GM18511 (cell line): ENCODE data around the gene FRMPD1.
"Not testable (repeated sequence)": the region's sequence is repeated elsewhere in the genome, so short reads cannot be mapped to it uniquely, and the experiment has no call there.

Experiments used
- ATAC-seq: cut with Tn5 transposase; IDR thresholded peaks from one replicate; pipeline ENCODE4 v1.9.1; 2021; ENCODE audit warnings: mild to moderate bottlenecking, moderate library complexity; ENCODE audit not compliant: unreplicated experiment

FRMPD1 gene, protein sequence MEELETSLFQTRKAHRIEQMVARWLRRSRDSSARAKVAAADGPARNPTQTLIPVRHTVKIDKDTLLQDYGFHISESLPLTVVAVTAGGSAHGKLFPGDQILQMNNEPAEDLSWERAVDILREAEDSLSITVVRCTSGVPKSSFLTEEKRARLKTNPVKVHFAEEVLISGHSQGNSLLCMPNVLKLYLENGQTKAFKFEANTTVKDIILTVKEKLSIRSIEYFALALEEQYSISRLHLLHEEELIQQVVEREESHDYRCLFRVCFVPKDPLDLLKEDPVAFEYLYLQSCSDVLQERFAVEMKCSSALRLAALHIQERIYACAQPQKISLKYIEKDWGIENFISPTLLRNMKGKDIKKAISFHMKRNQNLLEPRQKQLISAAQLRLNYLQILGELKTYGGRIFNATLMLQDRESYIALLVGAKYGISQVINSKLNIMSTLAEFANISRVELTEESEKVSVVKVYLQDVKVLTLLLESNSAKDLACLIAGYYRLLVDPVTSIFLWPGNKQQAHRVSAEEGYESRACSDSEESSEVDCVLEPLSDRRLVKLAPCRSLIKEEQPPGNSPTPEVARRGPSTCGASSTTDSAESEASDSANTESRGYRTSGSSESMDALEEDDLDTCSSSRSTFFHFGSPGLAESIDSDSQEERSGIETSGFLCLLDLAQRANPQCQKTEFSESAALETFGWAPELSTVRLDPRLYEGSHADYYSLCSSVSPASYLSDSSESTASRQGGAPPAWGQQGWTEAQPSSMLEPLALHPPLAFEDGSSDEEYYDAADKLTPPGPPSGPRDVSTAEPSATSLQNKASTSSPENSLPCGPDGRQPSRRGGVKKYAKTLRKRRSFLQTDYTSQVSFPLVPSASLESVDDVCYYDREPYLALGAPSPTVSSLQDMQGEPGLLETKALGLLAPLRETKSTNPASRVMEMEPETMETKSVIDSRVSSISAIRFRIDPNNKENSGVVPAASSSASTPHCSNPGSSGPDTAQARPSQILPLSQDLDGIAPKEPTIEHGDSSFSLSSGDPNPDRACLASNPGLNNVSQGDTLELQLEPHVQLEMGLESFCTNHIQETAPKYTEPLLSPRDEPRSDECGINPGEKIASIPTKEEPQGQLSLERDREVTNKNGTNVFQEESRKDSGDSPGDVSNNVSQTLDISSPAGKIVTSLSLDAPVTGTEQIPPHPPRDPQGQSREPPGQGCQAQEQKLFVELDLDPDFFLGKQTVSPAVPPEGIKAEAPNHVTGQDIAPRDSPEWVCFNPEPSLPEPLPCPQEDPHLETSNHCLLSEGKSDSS (N-terminal part only)

GRCh38 chr9:37650873-37651768 lies at the start of gene FRMPD1:
FRMPD1 (plus strand) TSS chr9:37650954; CDS start chr9:37692642, 41,688 bp downstream.
- ATAC-seq: peak; percentile 91

- ATAC-seq: not testable (repeated sequence)
Measured at GRCh38 chr9:37602061-37602460, 48.7 kb upstream of the FRMPD1 start.

GRCh38 chr9:37602817-37603216 lies 47.9 kb upstream of the FRMPD1 start:
- no peak for ATAC-seq

GRCh38 chr9:37604296-37604695 lies 46.5 kb upstream of the FRMPD1 start:
- no peak for ATAC-seq

DNA sequence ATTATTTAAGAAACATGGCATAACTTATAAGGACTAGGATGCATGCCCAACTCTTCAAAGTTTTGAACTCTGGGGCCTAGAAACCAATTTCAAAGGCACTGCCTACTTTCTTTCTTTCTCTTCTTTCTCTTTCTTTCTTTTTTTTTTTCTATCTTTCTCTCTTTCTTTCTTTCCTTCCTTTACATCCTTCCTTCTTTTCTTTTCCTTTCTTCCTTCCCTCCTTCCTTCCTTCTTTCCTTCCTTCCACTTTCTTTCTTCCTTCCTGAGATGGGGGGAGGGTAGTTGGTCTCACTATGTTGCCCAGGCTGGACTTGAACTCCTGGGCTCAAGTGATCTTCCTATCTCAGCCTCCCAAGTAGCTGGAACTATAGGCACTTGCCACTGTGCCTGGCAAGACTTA lies 42.5 kb upstream of the FRMPD1 start:
- no peak for ATAC-seq

DNA sequence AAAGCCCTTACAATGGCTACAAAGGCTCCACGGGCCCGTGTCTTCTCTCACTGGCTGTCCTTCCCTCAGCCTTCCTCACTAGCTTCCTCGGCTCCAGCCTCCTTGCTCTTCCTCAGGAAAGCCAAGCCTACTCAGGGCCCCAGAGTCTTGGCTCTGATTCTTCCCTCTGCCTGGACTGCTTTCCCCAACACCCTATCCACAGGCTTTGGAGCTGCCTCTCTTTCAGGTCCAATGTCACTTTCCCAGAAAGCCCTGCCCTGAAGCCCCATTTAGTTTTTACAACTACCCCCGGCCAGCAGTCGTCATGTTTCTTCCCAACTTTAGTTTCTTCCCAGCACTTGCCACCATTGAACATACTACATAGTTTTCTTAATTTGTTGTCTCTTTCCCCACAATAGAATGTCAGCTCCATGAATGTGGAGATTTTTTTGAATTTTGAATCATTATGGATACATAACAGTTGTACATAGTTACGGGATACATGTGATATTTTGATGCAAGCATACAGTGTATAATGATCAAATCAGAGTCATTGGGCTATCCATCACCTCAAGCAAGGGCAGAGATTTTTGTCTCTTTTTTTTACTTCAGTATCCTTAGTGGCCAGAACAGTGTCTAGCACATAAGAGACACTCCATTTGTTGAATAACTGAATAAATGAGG lies 40.9 kb upstream of the FRMPD1 start:
- no peak for ATAC-seq

DNA sequence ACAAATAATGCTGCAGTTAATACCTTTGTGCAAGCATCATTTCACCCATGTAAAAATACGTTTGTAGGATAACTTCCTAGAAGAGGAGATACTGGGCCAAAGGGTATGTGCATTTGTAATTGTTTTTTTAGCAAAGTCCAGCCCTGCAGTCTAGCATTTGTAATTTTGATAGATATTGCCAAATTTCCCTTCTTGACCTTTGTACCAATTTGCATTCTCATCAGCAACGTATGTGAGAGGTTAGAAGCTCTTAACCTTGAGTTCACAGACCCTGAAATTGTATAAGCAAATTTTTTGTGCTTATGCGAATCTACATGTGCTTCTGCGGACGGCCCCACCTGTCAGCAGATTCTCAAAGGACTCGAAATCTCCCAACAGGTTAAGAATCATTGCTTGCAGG lies 39.7 kb upstream of the FRMPD1 start:
- ATAC-seq: no peak

GRCh38 chr9:37611961-37612360 lies 38.8 kb upstream of the FRMPD1 start:
- no peak for ATAC-seq

DNA sequence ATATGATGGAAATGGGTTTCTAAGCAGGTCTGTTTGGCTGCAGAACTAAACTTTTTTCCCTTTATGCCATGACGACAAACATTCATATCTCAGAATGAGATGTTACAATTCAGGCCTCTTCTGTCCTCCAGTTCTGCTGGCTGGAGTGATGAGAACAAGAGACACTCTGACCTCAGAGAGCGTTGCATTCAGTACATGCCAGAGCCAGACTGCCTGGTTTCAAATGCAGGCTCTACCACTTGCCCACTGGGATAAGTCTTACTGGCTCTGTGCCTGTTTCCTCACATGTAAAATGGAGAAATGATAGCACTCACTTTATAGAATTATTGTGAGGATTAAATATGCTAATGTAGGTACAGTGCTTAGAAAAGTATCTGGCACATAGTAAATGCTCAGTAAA lies 33.6 kb upstream of the FRMPD1 start:
- no peak for ATAC-seq

DNA sequence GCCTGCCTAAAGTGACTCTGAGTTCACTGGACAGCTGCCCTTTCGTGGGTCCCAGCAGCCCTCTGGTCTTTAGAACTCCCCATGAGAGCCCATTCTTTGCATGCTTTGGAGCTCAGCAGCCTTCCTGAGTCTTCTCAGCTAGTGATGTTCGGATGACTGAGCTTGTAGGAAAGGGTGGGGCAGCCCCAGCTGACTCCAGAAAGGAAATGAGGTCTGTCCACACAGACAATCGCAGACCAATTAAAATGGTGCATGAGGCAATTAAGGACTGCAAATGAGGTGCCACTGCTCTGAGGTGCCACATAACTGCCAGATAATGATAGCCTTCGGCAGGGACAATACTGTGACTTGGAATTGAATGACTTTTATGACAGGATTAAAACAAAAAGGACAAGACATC lies 32.9 kb upstream of the FRMPD1 start:
- no peak for ATAC-seq

- no peak for ATAC-seq
Measured at GRCh38 chr9:37618817-37619216, 31.9 kb upstream of the FRMPD1 start.

DNA sequence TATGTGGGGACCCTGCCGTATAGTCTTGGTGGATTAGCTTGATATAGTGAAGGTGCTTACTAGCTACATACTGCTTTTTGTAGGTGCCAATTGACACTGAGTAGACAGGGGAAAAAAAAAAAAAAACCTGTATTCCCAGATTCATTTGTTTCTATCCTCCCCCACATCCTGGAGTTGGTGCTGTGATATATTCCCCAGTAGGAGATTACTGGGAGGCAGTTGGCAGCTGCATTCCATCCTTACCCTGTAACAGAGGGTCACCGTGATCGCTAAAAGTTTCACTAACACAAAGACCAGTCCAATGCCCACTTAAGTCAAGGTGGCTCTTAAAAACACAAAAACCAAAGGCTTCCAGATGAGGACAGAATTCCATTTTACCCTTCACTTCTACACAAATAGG lies 30.9 kb upstream of the FRMPD1 start:
- no peak for ATAC-seq

GRCh38 chr9:37620396-37620795 lies 30.4 kb upstream of the FRMPD1 start:
- no peak for ATAC-seq

DNA sequence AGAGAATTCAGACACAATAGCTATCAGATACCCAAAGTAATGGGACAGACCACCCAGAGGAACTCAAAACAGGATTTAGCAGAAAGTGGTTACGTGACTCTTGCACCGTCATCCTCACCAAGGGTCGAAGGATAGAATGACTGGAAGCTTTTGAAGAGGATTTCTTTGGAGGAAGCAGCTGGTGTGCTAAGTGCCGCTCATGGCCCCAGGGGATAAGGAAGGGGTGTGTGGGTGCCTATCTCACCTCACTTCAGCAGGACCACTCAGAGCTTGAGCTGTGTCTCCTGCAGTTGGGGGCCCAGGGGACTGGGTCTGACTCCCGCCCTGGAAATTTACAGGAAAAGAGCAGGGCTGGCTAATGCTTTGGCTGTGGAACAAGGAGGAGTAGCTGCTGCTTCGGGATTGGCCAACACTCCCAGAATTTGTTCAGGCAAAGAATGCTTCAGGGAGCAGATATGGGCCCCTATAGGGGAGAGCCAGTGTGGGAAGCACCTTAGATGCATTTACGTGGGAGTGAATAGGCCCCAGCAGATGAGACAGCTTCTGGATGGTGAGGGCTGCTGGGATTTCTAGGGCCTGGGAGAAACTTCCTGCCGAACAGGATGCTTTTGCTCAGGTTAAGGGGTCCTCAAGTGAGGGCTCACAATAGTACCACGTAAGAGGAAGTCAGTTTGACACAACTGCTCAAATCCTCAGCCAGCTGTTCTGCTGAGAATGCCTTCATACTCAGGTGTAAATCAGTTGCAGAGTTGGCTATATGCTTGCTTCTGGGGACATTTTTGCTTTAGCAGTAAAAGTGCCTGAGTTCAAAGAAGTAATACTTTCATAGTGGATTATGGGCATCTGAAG lies 29.3 kb upstream of the FRMPD1 start:
- no peak for ATAC-seq

GRCh38 chr9:37622462-37622861 lies 28.3 kb upstream of the FRMPD1 start:
- no peak for ATAC-seq

- no peak for ATAC-seq
Measured at GRCh38 chr9:37623267-37623666, 27.5 kb upstream of the FRMPD1 start.

GRCh38 chr9:37624073-37624472 lies 26.7 kb upstream of the FRMPD1 start:
- ATAC-seq: no peak

GRCh38 chr9:37625036-37625757 lies 25.6 kb upstream of the FRMPD1 start:
- ATAC-seq: no peak
